HG03469 (cell line): ENCODE measurements around the gene CD300LB.
"Not testable (repeated sequence)": the region's sequence is repeated elsewhere in the genome, so short reads cannot be mapped to it uniquely, and the experiment has no call there.

ENCODE experiments used
- ATAC-seq: cut with Tn5 transposase; IDR thresholded peaks from one replicate; pipeline ENCODE4 v1.9.1; 2021; ENCODE audit warnings: mild to moderate bottlenecking, moderate library complexity, moderate number of reproducible peaks; ENCODE audit not compliant: unreplicated experiment

Gene CD300LB

DNA sequence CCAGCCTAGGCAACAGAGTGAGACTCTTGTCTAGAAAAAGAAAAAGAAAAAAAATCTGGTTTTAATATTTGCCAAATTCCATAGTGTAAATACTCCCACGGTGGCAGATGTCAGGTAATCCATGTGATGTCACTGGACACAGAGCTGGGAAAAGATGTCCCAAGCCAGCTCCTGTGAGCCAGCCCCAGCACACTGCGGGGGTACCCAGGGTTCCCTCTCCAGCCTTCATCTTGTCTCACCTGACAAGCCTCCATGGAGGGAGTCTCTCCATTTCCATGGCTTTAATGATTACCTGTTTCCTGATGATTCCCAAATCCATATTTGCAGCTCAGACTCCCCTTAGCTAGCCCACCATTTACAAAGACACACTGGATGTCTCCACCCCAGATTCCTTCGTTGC, 4.6 kb downstream of the CD300LB start:
- no peak for ATAC-seq

DNA sequence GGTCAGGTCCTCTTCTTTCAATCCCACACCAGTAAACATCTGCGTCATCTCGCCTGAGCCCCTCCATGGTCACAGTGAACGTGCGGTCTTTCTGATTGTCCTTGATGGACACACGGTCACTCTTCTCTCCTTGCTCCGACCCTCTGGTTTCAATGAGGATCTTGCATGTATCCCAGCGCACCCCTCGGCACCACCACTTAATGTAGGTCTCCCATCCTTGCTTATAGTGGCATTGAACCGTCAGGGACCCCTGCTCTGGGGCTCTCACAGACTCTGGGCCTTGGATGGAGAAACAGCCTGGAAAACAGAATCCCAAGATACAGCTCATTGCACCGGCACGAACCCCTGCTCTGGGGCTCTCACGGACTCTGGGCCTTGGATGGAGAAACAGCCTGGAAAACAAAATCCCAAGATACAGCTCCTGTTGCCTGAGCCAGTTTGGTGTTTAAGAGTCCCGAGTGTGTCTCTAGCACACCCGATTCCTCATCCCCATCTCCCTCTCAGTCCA, 5.4 kb downstream of the CD300LB start:
- ATAC-seq, result no peak

DNA sequence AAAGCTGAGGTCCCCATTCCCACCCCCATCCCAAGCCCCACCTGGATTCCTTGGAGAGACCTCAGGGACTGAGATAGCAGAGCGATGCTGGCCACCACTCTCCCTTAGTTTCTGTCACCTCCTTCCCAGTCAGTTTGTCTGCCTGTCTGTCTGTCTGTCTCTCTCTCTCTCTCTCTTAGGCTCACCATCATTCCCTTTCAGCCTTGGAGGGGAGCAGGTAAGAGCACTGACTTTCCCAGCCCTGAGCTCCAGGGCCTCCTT, 5.9 kb downstream of the CD300LB start:
- no peak for ATAC-seq

DNA sequence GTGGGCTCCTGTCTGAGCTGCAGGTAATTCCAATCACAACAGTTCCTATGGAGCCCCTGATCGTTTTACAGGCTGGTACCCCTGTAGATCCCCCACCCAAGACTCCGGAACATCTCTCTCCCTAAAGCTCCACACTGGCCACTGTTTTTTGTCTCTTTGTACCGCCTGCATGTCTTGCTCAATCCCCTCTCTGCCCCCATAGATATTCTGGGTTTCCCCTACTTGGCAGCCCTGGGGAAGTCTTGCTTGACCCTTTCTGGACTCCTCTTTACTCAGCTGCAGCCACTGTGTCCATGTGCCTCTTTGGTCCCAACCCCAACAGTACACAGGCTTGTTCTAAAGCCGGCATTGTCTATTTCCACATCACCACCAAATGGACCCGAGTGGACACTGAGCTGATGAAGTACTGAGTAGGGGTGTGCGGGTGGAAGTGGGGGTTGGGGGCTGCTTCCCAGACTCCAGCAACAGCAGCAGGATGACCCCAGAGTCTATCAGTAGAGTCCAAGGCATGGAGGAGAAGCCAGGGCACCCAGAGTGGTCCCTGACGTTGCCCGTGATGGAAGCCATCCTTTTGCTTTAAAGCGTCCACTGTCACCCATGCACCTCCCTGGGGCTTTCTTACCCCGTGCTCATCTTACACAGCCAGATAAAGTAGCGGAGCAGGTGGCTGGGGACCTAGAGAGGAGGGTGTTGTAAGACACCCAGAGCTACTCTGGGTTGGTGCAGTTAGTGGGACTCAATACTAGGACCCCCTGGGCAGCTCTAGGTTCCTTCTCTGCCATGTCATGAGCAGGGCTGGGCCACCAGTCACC, 6.4 kb downstream of the CD300LB start:
- ATAC-seq, result no peak

DNA sequence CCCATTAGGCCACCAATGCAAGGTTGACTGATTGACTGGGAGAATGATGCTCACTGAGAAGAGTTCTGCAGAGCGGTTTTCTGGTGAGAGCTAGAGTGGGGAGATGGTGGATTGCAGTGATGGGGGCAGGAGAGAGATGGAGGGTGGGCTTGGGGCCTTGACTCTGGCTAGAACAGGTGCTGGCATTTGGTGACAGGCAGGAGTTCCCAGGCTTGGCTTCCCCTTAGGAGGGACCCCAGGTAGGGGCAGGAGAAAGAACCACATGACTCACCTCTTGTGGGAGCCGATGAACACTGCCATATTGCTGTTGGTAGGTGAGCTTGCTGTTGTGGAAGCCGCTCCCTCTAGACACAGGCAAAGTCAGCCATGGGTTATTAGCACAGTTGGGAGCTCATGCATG, 8.0 kb downstream of the CD300LB start:
- ATAC-seq, result no peak

DNA sequence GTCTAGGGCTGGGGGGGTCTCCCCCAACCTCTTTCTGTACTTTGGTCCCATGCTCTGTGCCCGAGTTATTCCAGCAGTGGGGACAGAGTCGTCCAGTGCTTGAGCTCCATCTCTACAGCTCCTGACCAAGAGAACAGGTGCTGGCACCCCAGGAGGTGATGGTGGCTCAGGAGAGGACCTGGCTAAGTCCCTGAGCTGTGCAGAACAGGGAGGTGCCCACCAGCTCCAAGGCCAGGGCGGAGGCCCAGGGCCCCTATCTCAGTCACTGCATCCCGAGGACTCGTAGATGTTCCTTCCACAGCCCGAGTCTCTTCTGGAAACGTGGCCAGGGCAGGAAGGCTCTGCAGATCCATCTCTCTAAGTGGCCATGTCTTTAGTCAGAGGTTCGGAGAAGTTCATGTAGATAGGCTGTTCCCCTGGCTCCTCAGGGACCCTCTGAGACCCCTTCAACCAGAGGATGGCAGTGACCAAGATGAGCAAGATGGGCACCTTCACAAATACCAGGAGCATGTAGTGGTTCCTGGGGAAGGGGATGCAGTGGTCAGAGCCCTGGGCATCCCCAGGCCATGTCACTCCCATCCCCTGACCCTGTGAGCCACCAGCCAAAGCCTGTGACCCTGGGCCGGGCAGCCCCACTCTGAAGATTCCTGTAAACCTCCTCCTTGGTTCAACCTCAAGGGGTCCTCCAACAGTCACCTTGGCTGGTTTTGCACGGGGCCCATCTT, 8.7 kb downstream of the CD300LB start:
- ATAC-seq, result no peak

DNA sequence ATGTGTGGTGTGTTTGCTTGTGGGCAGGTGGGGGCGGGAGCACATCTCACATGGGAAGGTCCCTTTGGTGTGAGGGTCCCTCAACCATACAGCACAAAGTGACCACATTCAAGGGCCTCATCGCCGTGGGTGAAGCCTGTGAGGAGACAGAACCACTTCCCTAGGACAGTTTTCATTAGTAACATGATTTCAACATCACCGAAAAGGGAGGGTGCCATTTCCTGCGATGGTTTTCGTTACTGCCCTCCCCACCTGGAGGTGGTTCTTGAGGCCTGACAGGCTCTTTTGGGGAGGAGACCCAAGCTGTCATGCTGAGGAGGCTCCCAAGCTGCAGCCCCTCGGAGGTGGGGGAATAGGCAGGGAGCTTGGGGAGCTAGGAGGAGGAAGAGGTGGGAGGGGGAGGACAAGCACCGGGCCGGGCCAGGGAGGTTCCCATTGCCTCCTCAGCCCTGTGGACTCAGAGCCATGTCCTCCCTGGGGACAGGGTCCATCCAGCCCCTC, 9.5 kb downstream of the CD300LB start:
- no peak for ATAC-seq

DNA sequence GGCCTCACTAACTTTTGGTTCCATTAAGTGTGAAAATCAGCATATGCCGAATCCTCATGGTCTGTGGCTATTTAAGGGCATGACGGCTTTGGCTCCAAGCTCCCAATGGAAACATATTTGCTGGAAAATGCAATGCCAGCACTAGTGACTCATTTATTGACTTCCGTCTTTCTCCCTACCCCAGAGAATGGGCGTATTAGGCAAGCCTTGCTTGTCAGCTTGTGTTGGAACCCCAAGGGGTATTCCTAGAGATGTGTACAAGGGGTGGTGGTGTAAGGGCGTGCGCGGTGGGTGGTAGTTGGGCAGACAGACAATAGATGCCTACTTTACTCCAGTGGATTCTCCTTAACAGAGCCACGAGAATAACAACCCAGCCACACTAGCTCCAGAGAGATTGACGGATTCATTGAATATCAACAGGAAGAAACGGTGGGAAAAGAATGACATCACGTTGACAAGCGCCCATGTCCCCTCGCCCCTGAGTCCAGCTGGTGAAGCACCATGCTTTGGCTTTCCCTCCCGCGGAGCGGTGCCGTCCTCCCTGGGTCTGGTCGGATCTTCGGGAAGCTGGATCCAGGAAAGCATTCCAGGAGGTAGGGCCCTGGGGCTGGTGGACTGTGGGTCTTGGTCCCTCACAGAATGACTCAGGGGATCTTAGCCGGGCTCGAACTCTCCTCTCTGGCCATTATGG, 10.3 kb downstream of the CD300LB start:
- ATAC-seq, result no peak

DNA sequence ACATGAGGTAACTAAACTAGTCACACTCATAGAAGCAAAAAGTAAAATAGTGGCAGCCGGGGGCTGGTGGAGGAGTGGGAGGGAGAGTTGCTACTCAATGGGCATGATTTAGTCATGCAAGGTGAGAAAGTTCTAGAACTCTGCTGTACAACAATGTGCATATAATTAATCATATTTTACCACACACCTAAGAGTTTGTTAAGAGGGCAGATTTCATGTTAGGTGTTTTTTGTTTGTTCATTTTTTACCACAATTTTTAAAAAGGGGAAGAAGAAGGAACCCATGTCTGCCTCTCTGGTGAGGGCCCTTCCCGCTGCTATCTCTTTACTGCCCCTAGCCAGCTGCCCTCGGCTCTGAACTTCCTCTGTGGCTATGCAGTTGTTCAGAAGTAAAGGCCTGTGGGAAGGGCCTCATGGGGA, 11.2 kb downstream of the CD300LB start:
- no peak for ATAC-seq

DNA sequence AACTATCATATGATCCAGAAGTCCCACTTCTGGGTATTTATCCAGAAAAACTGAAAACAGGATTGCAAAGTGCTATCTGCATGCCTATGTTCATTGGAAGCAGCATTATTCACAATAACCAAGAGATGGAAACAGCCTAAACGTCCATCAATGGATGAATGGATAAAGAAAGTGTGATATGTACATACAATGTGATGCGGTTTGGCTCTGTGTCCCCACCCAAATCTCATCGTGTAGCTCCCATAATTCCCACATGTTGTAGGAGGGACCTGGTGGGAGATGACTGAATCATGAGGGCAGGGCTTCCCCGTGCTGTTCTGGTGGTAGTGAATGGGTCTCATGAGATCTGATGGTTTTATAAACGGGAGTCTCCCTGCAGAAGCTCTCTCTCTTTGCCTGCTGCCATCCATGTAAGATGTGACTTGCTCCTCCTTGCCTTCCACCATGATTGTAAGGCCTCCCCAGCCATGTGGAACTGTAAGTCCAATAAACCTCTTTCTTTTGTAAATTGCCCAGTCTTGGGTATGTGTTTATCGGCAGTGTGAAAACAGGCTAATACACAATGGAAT, 12.8 kb downstream of the CD300LB start:
- not testable (repeated sequence) for ATAC-seq

DNA sequence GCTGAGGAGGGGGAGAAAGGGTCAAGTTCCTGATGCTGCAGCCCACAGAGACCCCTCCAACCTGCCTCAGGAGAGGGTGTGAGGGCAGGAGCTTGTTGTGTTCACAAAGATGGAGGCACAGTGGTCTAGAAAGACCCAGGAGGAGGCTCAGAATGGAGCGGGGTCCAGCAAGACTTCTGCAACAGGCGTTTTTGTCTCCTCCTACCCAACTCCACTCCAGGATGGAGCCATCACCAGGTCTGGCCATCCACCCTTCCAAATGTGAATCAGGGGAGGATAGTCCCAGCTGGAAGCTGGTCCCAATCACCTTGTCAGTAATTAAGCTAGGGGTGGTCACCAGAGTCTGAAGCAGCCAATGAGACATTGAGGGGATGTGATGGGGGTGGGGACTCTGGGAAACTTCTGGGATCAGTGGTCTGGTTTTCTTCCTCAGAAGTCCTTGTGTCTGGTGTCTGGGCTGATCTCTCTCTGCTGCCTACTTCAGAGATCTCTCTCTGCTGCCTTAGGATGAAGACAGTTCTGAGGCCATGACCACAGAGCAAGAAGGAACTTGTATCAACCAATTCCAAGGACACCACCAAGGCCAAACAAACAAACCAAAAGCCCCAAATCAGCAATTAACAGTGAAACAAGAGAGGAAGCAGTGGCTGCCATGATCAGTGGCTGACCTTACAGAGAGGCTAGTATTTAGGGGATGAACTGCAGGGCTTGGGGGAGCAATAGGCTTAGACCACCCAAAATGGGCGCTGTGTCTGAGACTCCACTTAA, 14.5 kb downstream of the CD300LB start:
- ATAC-seq, result no peak

DNA sequence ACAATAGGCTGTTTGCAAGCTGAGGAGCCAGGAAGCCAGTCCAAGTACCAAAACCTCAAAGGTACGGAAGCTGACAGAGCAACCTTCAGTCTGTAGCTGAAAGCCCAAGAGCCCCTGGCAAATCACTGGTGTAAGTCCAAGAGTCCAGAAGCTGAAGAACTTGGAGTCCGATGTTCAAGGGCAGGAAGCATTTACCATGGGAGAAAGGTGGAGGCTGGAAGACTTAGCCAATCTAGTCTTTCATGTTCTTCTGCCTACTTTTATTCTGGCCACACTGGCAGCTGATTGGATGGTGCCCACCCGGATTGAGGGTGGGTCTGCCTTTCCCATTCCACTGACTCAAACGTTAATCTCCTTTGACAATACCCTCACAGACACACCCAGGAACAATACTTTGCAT, 15.3 kb downstream of the CD300LB start:
- ATAC-seq, result no peak

DNA sequence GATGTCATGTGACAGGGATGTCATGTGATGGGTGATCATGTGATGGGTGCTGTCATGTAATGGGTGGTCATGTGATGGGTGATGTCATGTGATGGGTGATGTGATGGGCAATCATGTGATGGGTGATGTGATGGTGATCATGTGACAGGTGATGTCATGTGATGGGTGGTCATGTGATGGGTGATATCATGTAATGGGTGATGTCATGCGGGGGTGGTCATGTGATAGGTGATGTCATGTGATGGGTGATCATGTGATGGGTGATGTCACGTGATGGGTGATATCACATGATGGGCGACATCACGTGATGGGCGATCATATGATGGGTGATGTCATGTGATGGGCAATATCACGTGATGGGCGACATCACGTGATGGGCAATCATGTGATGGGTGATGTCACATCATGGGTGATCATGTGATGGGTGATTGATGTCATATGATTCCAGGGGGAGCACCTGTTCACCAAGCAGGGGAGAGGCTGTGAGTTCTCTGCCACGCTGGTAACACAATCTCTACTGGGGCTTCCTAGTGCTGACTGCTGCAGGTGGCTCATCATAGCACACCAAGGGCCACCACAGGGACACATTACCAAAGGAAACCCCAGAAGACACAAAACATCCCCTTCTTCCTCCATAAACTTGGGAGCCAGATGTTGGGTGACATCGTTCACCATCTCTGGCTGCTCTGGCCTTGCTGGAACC, 16.5 kb downstream of the CD300LB start:
- no peak for ATAC-seq

DNA sequence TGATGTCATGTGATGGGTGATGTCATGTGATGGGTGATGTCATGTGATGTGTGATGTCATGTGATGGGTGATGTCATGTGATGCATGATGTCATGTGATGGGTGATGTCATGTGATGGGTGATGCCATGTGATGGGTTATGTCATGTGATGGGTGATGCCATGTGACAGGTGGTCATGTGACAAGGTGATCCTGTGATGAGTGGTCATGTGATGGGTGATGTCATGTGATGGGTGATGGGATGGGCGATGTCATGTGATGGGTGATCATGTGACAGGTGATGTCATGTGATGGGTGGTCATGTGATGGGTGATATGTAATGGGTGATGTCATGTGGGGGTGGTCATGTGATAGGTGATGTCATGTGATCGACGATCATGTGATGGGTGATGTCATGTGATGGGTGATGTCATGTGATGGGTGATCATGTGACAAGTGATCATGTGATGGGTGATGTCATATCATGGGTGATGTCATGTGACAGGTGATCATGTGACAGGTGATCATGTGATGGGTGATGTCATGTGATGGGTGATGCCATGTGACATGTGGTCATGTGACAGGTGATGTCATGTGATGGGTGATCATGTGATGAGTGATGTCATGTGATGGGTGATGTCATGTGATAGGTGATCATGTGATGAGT, 17.2 kb downstream of the CD300LB start:
- no peak for ATAC-seq

DNA sequence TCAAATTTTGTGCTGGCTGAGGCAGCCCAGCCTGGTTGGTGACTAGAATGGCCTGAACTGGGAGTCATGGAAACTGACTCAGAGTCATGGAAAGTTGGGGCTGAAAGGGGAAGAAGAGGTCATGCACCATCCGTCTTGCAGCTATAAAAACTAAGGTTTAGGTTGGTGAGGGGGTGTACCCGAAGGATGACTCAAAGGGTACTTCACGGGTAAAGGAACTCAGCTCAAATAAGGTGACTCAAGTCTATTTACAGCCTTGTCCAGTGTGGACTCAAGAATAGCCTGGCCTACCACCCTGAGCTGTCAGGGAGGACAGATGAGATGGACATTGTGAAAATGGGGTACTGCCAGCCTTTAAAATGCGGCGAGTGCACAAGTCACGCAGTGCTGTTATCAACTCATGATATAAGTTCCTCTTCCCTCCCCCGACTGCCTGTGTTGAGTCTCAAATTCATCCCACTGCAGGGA, 18.6 kb downstream of the CD300LB start:
- ATAC-seq, result no peak

DNA sequence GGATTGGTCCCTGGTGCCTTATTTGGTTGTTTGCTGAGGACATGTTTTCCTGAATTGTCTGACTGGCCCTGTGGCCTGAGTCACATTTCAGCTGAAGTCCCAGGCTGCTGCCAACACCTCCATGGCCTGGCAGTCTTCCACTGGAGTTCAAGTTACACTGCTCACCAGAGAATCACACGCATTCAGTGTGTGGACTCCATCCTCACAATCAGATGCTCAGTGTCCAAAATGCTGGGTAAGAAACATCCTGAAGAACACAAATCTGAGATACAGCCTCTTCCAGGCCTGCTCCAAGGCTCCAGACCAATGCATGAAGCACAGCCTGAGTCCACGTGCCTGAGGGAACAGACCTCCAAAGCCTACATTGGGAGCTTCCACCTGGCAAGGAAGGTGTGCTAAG, 19.2 kb downstream of the CD300LB start:
- ATAC-seq, result no peak

DNA sequence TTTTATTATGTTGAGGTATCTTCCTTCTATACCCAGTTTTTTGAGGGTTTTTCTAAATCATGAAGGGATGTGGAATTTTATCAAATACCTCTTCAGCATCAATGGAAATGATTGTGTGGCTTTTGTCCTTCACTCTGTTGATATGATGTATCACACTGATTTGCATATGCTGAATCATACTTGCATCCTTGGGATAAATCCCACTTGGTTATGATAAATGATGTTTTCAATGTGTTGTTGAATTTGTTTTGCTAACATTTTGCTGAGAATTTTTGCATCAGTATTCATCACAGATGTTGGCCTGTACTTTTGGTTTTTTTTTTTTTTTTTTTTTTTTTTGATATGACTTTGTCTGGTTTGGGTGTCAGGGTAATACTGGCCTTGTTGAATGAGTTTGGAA, 23.1 kb downstream of the CD300LB start:
- no peak for ATAC-seq

DNA sequence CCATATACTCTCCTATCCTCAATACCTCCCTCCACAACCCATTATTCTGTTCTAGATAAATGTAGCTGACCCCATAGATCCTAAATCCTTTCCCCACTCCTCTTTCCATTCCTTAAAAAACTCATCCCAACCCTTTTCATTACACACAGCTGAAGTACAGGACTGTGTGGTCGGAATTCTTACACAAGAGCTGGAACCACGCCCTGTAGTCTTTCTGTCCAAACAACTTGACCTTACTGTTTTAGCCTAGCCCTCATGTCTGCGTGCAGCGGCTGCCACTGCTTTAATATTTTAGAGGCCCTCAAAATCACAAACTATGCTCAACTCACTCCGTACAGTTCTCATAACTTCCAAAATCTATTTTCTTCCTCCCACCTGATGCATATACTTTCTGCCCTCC, 27.3 kb downstream of the CD300LB start:
- ATAC-seq, result not testable (repeated sequence)

DNA sequence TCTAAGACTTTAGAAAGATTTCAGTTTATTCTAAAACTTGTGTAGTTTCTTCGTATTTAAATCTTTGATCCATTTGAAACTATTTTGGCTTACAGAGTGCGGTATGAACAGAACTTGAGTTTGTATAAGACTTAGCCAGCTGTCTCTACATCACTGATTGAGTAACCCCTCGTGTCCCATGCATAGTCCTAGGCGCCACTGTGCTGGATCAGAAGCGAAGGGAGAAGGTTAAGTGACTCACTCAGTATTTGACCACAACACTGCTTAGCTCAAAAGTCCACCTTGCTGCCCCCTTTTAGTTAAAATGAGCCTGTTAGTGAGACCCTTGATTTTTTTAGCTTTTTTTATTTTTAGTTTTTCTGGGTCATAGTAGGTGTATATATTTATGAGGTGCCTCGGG, 28.4 kb downstream of the CD300LB start:
- no peak for ATAC-seq
